ENCODE data around the gene NYNRIN. TPM values are rescaled to one million over a fixed set of nuclear protein-coding genes. Genes with fewer than 3 reads are reported as not detected.

The NYNRIN gene
- total RNA-seq, 1 experiment from 2014 or later: 16.6 TPM

DNA sequence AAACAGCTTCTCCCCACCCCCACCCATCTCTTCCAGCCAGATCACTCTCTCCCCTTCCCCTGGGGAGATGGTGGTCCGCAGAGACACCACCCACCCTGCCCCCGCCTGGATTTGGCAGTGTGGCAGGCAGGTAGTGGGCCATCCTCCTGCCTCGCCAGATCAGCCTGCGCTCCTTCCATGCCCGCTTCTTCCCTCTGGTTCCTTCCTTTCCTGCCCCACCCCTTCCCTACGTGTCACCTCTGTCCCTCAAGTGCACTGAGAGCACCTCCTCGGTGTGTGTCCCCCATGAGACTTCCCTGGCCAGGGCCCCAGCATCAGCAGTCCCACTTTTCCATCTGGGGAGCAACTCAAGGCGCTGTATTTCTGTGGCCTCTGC is 632 bp downstream of the NYNRIN start:
- DNase-seq (ENCODE audit: low spot score) (no peak), ATAC-seq (peak; percentile 21)
- Mint-ChIP-seq H3K27me3 (ENCODE audit: low read depth) (peaks cover 14% of the 10 kb centered on the region), H3K36me3 (no peaks in the 10 kb centered on the region), H3K4me1 (peaks cover 54% of the 10 kb centered on the region), H3K9me3 (no peaks in the 10 kb centered on the region), H3K4me3 (peak overlapping the region; percentile 83), H3K27ac (no peak overlapping the region)
- ChIA-PET POLR2A (interaction anchor here (1.0 to 2.0 kb wide), 4 partner anchors 17 to 42 kb away, joined by 3 to 7 read pairs (median 3); no protein-coding TSS in a partner anchor), CTCF (interaction anchor here (0.6 to 4.3 kb wide), 15 partner anchors 11 to 378 kb away, joined by 3 to 66 read pairs (median 6); partner anchors contain the start of genes ADCY4, CBLN3 and KHNYN)
- TF ChIP-seq, protein P1, sequence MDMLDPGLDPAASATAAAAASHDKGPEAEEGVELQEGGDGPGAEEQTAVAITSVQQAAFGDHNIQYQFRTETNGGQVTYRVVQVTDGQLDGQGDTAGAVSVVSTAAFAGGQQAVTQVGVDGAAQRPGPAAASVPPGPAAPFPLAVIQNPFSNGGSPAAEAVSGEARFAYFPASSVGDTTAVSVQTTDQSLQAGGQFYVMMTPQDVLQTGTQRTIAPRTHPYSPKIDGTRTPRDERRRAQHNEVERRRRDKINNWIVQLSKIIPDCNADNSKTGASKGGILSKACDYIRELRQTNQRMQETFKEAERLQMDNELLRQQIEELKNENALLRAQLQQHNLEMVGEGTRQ (CRISPR knock-in tag; IDR thresholded peaks at IDR 0.05): no peak
- 0 out of 2 replicates have a peak, but pooled peaks have one; percentile 26 for TF ChIP-seq NFE2L1 (CRISPR knock-in tag; IDR thresholded peaks at IDR 0.05)

DNA sequence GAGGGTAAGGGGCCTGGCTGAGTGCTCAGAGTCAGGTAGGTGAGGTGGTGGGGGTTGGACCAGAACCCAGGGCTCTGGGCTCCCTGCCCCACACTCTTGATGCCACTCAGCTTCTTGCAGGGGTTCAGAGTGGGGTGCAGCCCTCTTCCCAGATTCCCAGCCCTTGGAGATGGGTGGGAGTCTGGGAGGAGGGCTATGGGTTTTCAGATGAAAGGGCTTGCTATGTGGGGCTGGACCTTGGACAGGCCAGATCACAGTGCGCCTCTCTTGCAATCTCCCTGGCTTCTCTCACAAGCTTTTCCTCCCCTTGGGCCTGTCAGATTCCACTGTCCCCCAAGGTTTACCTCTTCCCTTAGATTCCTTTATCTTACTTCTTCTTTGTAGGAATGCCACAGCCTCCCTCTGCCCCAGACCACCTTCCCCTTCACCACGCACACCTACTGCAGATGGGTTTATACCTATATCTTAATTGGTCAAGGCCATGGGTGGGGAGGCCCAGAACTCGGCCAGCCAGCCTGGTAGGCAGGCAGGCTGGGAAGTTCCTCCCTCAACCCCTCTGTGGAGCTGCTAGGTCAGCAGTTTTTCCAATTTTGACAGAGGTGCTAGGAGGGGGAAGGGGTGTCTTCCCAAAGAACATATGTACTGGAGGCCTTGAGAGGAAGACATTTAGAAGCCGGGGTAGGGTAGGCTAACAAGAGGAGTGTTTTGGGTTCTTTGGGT is 1.4 kb downstream of the NYNRIN start:
- TF ChIP-seq ZNF317 (CRISPR knock-in tag; IDR thresholded peaks at IDR 0.05; ENCODE audit: borderline replicate concordance, low read depth): no peak
- TF ChIP-seq ZNF138 (CRISPR knock-in tag; conservative IDR thresholded peaks at IDR 0.05): no peak
- TF ChIP-seq, protein P2, sequence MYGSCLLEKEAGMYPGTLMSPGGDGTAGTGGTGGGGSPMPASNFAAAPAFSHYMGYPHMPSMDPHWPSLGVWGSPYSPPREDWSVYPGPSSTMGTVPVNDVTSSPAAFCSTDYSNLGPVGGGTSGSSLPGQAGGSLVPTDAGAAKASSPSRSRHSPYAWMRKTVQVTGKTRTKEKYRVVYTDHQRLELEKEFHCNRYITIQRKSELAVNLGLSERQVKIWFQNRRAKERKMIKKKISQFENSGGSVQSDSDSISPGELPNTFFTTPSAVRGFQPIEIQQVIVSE (CRISPR knock-in tag; IDR thresholded peaks at IDR 0.05; ENCODE audit: borderline replicate concordance): no peak
- no peak for TF ChIP-seq NFE2L1 (CRISPR knock-in tag; IDR thresholded peaks at IDR 0.05)
- TF ChIP-seq, protein P3, sequence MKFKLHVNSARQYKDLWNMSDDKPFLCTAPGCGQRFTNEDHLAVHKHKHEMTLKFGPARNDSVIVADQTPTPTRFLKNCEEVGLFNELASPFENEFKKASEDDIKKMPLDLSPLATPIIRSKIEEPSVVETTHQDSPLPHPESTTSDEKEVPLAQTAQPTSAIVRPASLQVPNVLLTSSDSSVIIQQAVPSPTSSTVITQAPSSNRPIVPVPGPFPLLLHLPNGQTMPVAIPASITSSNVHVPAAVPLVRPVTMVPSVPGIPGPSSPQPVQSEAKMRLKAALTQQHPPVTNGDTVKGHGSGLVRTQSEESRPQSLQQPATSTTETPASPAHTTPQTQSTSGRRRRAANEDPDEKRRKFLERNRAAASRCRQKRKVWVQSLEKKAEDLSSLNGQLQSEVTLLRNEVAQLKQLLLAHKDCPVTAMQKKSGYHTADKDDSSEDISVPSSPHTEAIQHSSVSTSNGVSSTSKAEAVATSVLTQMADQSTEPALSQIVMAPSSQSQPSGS (CRISPR knock-in tag; IDR thresholded peaks at IDR 0.05; ENCODE audit: borderline replicate concordance, low read depth): no peak
- TF ChIP-seq, protein P4, sequence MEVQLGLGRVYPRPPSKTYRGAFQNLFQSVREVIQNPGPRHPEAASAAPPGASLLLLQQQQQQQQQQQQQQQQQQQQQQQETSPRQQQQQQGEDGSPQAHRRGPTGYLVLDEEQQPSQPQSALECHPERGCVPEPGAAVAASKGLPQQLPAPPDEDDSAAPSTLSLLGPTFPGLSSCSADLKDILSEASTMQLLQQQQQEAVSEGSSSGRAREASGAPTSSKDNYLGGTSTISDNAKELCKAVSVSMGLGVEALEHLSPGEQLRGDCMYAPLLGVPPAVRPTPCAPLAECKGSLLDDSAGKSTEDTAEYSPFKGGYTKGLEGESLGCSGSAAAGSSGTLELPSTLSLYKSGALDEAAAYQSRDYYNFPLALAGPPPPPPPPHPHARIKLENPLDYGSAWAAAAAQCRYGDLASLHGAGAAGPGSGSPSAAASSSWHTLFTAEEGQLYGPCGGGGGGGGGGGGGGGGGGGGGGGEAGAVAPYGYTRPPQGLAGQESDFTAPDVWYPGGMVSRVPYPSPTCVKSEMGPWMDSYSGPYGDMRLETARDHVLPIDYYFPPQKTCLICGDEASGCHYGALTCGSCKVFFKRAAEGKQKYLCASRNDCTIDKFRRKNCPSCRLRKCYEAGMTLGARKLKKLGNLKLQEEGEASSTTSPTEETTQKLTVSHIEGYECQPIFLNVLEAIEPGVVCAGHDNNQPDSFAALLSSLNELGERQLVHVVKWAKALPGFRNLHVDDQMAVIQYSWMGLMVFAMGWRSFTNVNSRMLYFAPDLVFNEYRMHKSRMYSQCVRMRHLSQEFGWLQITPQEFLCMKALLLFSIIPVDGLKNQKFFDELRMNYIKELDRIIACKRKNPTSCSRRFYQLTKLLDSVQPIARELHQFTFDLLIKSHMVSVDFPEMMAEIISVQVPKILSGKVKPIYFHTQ (CRISPR knock-in tag; IDR thresholded peaks at IDR 0.05): no peak
- TF ChIP-seq TEAD4 (CRISPR knock-in tag; IDR thresholded peaks at IDR 0.05): no peak
- TF ChIP-seq ZNF512 (CRISPR knock-in tag; IDR thresholded peaks at IDR 0.05; ENCODE audit: borderline replicate concordance): no peak
- TF ChIP-seq, protein P5, sequence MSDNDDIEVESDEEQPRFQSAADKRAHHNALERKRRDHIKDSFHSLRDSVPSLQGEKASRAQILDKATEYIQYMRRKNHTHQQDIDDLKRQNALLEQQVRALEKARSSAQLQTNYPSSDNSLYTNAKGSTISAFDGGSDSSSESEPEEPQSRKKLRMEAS (CRISPR knock-in tag; IDR thresholded peaks at IDR 0.05): no peak
- TF ChIP-seq IRF2 (CRISPR knock-in tag; IDR thresholded peaks at IDR 0.05; ENCODE audit: borderline replicate concordance, low read depth): no peak
- peaks cover 58% of the 10 kb centered on the region for H3K4me1 Mint-ChIP-seq
- ATAC-seq (no peak), DNase-seq (ENCODE audit: low spot score) (no peak)
- H3K27me3 Mint-ChIP-seq (ENCODE audit: low read depth): peaks cover 14% of the 10 kb centered on the region
- no peaks in the 10 kb centered on the region for H3K9me3 Mint-ChIP-seq
- ChIA-PET CTCF (interaction anchor here (3.6 to 4.3 kb wide), 3 partner anchors 31 to 66 kb away, joined by 28 to 66 read pairs (median 30); partner anchors contain the start of genes ADCY4, CBLN3 and KHNYN), POLR2A (interaction anchor here (0.7 to 1.0 kb wide), 2 partner anchors 16 to 33 kb away, joined by 3 read pairs; no protein-coding TSS in a partner anchor)
- peak overlapping the region; percentile 83 for H3K4me3 Mint-ChIP-seq
- H3K27ac Mint-ChIP-seq: no peak overlapping the region
- H3K36me3 Mint-ChIP-seq: no peaks in the 10 kb centered on the region

Measured in WTC11 (cell line).